K562 (cell line): Measurements from ENCODE around the gene MYO15B. TPM values are rescaled to one million over a fixed set of nuclear protein-coding genes. Genes with fewer than 3 reads are reported as not detected.

ENCODE experiments used
- ATAC-seq: fragments of 200-7000 bp; cut with Tn5 transposase; 3 replicates; pipeline ENCODE4 v1.9.1; 2020; ENCODE audit warnings: moderate library complexity
- BruUV-seq: library from RNA; stranded (reverse); fragments of 400-500 nt; replicated peaks from 2 replicates; lab custom pipeline; 2021; lab: Mats Ljungman, UMichigan
- CTCF ChIA-PET: fragments of 300-600 bp; formaldehyde crosslinking; extraction: SDS; loops from one replicate; lab custom pipeline; 2021; ENCODE audit warnings: low intra/inter-chr PET ratio; lab: Yijun Ruan, JAX
- POLR2A ChIA-PET: fragments of 300-600, 350-650 bp; sonication (Branson Sonifier 250); formaldehyde crosslinking; extraction: SDS; loops from one replicate; lab custom pipeline; 2021; ENCODE audit warnings: antibody characterized with exemption, inconsistent platforms; lab: Yijun Ruan, JAX
- DNase-seq, 4 experiments: peaks; one replicate each; pipeline versions ENCODE4 v3.0.0 to v3.0.0-alpha.2; 2011 to 2018; ENCODE audit warnings: low spot score in 3 of 4, mixed read lengths in 3 of 4; ENCODE audit errors: extremely low read depth in 1 of 4
- FAIRE-seq: peaks from 2 replicates; lab custom pipeline; 2011; peaks lifted over from hg19 to GRCh38; lab: Jason Lieb, UNC
- H2AFZ ChIP-seq: 2 replicates; pipeline ENCODE4 v1.6.0; 2011; ENCODE audit warnings: low read depth, low read length, control low read depth, inconsistent platforms
- H3K27ac ChIP-seq: fragments of 200-600 bp; 3 replicates; pipeline ENCODE4 v1.8.0; 2011; ENCODE audit warnings: low read depth, mild to moderate bottlenecking, control low read depth, inconsistent platforms, low read length, moderate library complexity, mixed read lengths; ENCODE audit errors: extremely low read depth
- H3K27me3 ChIP-seq, 2 experiments: fragments of 300-600 bp in 1 of 2; 2 replicates in 1 of 2; 3 replicates in 1 of 2; pipeline versions ENCODE4 v1.6.0 to v1.8.0; 2011; ENCODE audit warnings: inconsistent platforms in 2 of 2, low read length in 2 of 2, mild to moderate bottlenecking in 1 of 2, mixed read lengths in 1 of 2, moderate library complexity in 1 of 2; ENCODE audit not compliant: control insufficient read depth in 2 of 2, insufficient read depth in 2 of 2
- H3K36me3 ChIP-seq: fragments of 300-600 bp; 3 replicates; pipeline ENCODE4 v1.8.0; 2011; ENCODE audit warnings: mild to moderate bottlenecking, low read length, inconsistent platforms; ENCODE audit not compliant: control insufficient read depth, insufficient read depth
- H3K4me1 ChIP-seq, 2 experiments: fragments of 200-600 bp in 1 of 2; replicated peaks in 1 of 2; 2 replicates in 1 of 2; 3 replicates in 1 of 2; pipeline versions ENCODE4 v1.5.1 to v1.8.0; 2011; ENCODE audit warnings: inconsistent platforms in 2 of 2, low read length in 2 of 2, mild to moderate bottlenecking in 1 of 2, mixed read lengths in 1 of 2, moderate library complexity in 1 of 2; ENCODE audit not compliant: control insufficient read depth in 2 of 2, insufficient read depth in 2 of 2
- H3K4me2 ChIP-seq: 2 replicates; pipeline ENCODE4 v1.6.1; 2011; ENCODE audit warnings: low read length, control low read depth, inconsistent platforms, mixed read lengths; ENCODE audit not compliant: insufficient read depth
- H3K4me3 ChIP-seq: fragments of 200-600 bp; sonication (generic), shearing (Covaris generic); 2 replicates; pipeline ENCODE4 v1.5.1; 2016; ENCODE audit warnings: control low read depth, inconsistent platforms
- H3K79me2 ChIP-seq: fragments of 200-600 bp; 3 replicates; pipeline ENCODE4 v1.8.0; 2011; ENCODE audit warnings: low read length, inconsistent platforms; ENCODE audit not compliant: control insufficient read depth, insufficient read depth
- H3K9ac ChIP-seq, 2 experiments: 2 replicates each; pipeline versions ENCODE4 v1.6.0 to v1.6.1; 2011; ENCODE audit warnings: low read depth in 2 of 2, low read length in 2 of 2, control low read depth in 1 of 2, inconsistent platforms in 1 of 2, mild to moderate bottlenecking in 1 of 2, mixed read lengths in 1 of 2; ENCODE audit not compliant: insufficient read depth in 1 of 2
- H3K9me1 ChIP-seq: one replicate; pipeline ENCODE4 v1.6.0; 2011; ENCODE audit warnings: inconsistent platforms, mild to moderate bottlenecking, low read length, moderate library complexity; ENCODE audit not compliant: control insufficient read depth, insufficient read depth
- H3K9me3 ChIP-seq: replicated peaks from 2 replicates; pipeline ENCODE4 v1.5.1; 2011; ENCODE audit warnings: low read depth, low read length, inconsistent platforms; ENCODE audit not compliant: control insufficient read depth, insufficient read depth
- H4K20me1 ChIP-seq: replicated peaks from 2 replicates; pipeline ENCODE4 v1.6.1; 2011; ENCODE audit warnings: low read length, inconsistent platforms, mixed read lengths; ENCODE audit not compliant: control insufficient read depth, insufficient read depth
- ARID1B ChIP-seq: fragments of 450-650 bp; IDR thresholded peaks from 2 replicates; pipeline ENCODE4 v1.6.1; 2016; ENCODE audit warnings: antibody characterized with exemption, mild to moderate bottlenecking, inconsistent platforms
- CBX8 ChIP-seq: fragments of 200-600 bp; sonication (generic); IDR thresholded peaks from 2 replicates; pipeline ENCODE4 v1.6.1; 2012; ENCODE audit warnings: borderline replicate concordance, mixed run types, low read depth, mild to moderate bottlenecking, moderate library complexity, mixed read lengths, low read length, control low read depth, inconsistent platforms; ENCODE audit not compliant: poor library complexity, severe bottlenecking; ENCODE audit errors: extremely low read depth
- GTF3C2 ChIP-seq: IDR thresholded peaks from 3 replicates; pipeline ENCODE4 v1.6.1; 2011; ENCODE audit warnings: borderline replicate concordance, mild to moderate bottlenecking, moderate library complexity; ENCODE audit not compliant: insufficient read length; ENCODE audit errors: extremely low read depth
- KDM1A ChIP-seq, 2 experiments: fragments of 450-650 bp; IDR thresholded peaks; 2 replicates each; pipeline ENCODE4 v1.6.1; 2016; ENCODE audit warnings: mild to moderate bottlenecking in 2 of 2
- MEF2D ChIP-seq: conservative IDR thresholded peaks from 2 replicates; pipeline ENCODE4 v1.6.1; 2016; ENCODE audit warnings: low read depth, missing genetic modification characterization, missing compliant biosample characterization
- UBTF ChIP-seq, 2 experiments: IDR thresholded peaks; 2 replicates each; pipeline ENCODE4 v1.6.1; 2012; ENCODE audit warnings: improper control_type of control experiment in 2 of 2, low read depth in 2 of 2, low read length in 2 of 2, borderline replicate concordance in 1 of 2
- WGBS: fragments of 100-300 bp; shearing (Covaris generic); methylation state at CpG from one replicate; pipeline ENCODE4 v1.1.6; 2016; ENCODE audit warnings: low coverage, mixed read lengths; ENCODE audit not compliant: insufficient coverage; ENCODE audit errors: missing lambda C conversion rate; 5-methylcytosine and 5-hydroxymethylcytosine counted together
- in situ Hi-C: fragments of 300-500 bp; cut with MboI; formaldehyde crosslinking; loops from 4 replicates; pipeline ENCODE4 v1.15.0; 2018; ENCODE audit warnings: inconsistent platforms, mixed read lengths
- intact Hi-C: fragments of 100-400 bp; cut with micrococcal nuclease; formaldehyde crosslinking; loops from 2 replicates; pipeline ENCODE4 v1.14.2; 2022
- polyA plus RNA-seq, 8 experiments: library from polyadenylated mRNA; depleted of rRNA in 4 of 8; stranded (reverse) in 5 of 8; unstranded in 3 of 8; fragments of >200 nt; fragmentation: Nextera tagmentation in 2 of 8; fragmentation: Illumina TruSeq in 1 of 8; extraction: Ambion mirVana in 2 of 8; extraction: Trizol in 1 of 8; gene quantifications; 2 replicates each; pipeline versions ENCODE4 v1.2.1 to v1.2.3, GENCODE V29; 2011 to 2014; ENCODE audit warnings: inconsistent platforms in 1 of 8, missing spikeins in 1 of 8
- total RNA-seq, 7 experiments: library from RNA; depleted of rRNA in 6 of 7; stranded (reverse); fragments of >200 nt in 6 of 7; fragmentation: Illumina TruSeq in 2 of 7; extraction: Trizol in 2 of 7; gene quantifications; 2 replicates each; pipeline versions ENCODE4 v1.2.1 to v1.2.3, GENCODE V29; 2011 to 2021; ENCODE audit warnings: low replicate concordance in 1 of 7

Gene MYO15B
- total and polyA plus RNA-seq, 9 of the 15 experiments (the other 6 are each of a cell fraction or from before 2014, with no cell fraction given): 0.05 to 3.1 (median 0.83) TPM; not detected in 2

- TF ChIP-seq UBTF (IDR thresholded peaks at IDR 0.05; ENCODE audit: borderline replicate concordance in 1 of 2, low read depth in 2 of 2, low read length in 2 of 2) (no peak), ARID1B (peak; percentile 51; the same call in 1 of the 2 replicates)
Measured at GRCh38 chr17:75642784-75643642, 55.4 kb downstream of the MYO15B start (continued).

- Histone ChIP-seq H4K20me1 (0 out of 2 replicates have a peak, but pooled peaks cover 6% of the 10 kb centered on the region), H3K36me3 (peaks cover 5% of the 10 kb centered on the region; the same call in 1 of the 3 replicates), H3K27ac (no peak overlapping the region), H3K4me1 (peaks cover 15 to 34% of the 10 kb centered on the region in 2 experiments; a peak in 4 of 5 replicates), H3K79me2 (no peaks in the 10 kb centered on the region), H3K9ac (0 out of 4 replicates have a peak overlapping the region, but pooled peaks of 1 of the 2 experiments have one; percentile 56), H2AFZ (no peak overlapping the region), H3K27me3 (no peaks in the 10 kb centered on the region)
- 81% methylated on average over 7 of the region's 7 CpGs for WGBS
- CTCF ChIA-PET: no interaction called here
- no peak for TF ChIP-seq KDM1A (IDR thresholded peaks at IDR 0.05)
- no peak for TF ChIP-seq GTF3C2
- TF ChIP-seq CBX8: no peak
- TF ChIP-seq MEF2D (tag): no peak
- TF ChIP-seq, all 486 proteins: peak for 0
- H3K4me3 ChIP-seq: no peak overlapping the region
- BruUV-seq: no TSS peak
- no peak for FAIRE-seq
- H3K9me1 ChIP-seq: peaks cover 3% of the 10 kb centered on the region
- in situ Hi-C loops: no loop called here
- no peaks in the 10 kb centered on the region for H3K9me3 ChIP-seq
- H3K4me2 ChIP-seq: no peak overlapping the region
- no peak for DNase-seq
- intact Hi-C loops: no loop called here
- POLR2A ChIA-PET: interaction anchor here (0.8 to 3.4 kb wide), 3 partner anchors 9 to 215 kb away, joined by 3 to 15 read pairs (median 3); partner anchors contain the start of gene SMIM5
- no peak for ATAC-seq
Measured at GRCh38 chr17:75643643-75644017, 56.0 kb downstream of the MYO15B start.
